ENCODE measurements around the gene DIAPH1.

DIAPH1 gene

GRCh38 chr5:141501761-141502160, 117.0 kb downstream of the DIAPH1 start:
- ChIA-PET POLR2A (interaction anchor here (0.6 kb wide), 1 partner anchor 19 kb away, joined by 5 read pairs; no protein-coding TSS in a partner anchor), CTCF (interaction anchor here (0.5 to 3.6 kb wide), 4 partner anchors 11 to 123 kb away, joined by 4 to 15 read pairs (median 4); no protein-coding TSS in a partner anchor)
- Histone ChIP-seq H3K4me3 (ENCODE audit: low read depth, low read length) (no peak overlapping the region), H3K4me1 (ENCODE audit: control insufficient read depth, insufficient read depth, low read length) (no peaks in the 10 kb centered on the region), H3K27ac (ENCODE audit: extremely low read depth, low read depth, low read length) (no peak overlapping the region), H3K36me3 (ENCODE audit: control insufficient read depth in 2 of 2, insufficient read depth in 1 of 2, low read length in 2 of 2) (no peaks in the 10 kb centered on the region), H3K9me3 (ENCODE audit: control insufficient read depth, insufficient read depth, low read depth, low read length) (no peaks in the 10 kb centered on the region)
- TF ChIP-seq, protein P1, sequence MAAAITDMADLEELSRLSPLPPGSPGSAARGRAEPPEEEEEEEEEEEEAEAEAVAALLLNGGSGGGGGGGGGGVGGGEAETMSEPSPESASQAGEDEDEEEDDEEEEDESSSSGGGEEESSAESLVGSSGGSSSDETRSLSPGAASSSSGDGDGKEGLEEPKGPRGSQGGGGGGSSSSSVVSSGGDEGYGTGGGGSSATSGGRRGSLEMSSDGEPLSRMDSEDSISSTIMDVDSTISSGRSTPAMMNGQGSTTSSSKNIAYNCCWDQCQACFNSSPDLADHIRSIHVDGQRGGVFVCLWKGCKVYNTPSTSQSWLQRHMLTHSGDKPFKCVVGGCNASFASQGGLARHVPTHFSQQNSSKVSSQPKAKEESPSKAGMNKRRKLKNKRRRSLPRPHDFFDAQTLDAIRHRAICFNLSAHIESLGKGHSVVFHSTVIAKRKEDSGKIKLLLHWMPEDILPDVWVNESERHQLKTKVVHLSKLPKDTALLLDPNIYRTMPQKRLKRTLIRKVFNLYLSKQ (tag by site-specific recombination; IDR thresholded peaks at IDR 0.05; ENCODE audit: borderline replicate concordance) = 0 out of 2 replicates have a peak, but pooled peaks have one; percentile 8
- no peak for TF ChIP-seq ZNF146 (tag by site-specific recombination; IDR thresholded peaks at IDR 0.05)

GRCh38 chr5:141496038-141496437, 122.8 kb downstream of the DIAPH1 start:
- Histone ChIP-seq H3K27ac (ENCODE audit: extremely low read depth, low read depth, low read length) (no peak overlapping the region), H3K4me3 (ENCODE audit: low read depth, low read length) (no peak overlapping the region), H3K36me3 (ENCODE audit: control insufficient read depth in 2 of 2, insufficient read depth in 1 of 2, low read length in 2 of 2) (no peaks in the 10 kb centered on the region), H3K4me1 (ENCODE audit: control insufficient read depth, insufficient read depth, low read length) (no peaks in the 10 kb centered on the region), H3K9me3 (ENCODE audit: control insufficient read depth, insufficient read depth, low read depth, low read length) (no peaks in the 10 kb centered on the region)
- CTCF ChIA-PET = interaction anchor here (0.6 to 1.2 kb wide), 3 partner anchors 16 to 161 kb away, joined by 3 read pairs; partner anchors contain the start of gene PCDHGA12
- POLR2A ChIA-PET = no interaction called here
- TF ChIP-seq GLIS1 (tag by site-specific recombination; IDR thresholded peaks at IDR 0.05) (peak; percentile 94), ZNF624 (tag by site-specific recombination; IDR thresholded peaks at IDR 0.05) (no peak), ZNF549 (tag by site-specific recombination; IDR thresholded peaks at IDR 0.05) (no peak), ZNF449 (tag by site-specific recombination; IDR thresholded peaks at IDR 0.05) (no peak), ZIC2 (tag by site-specific recombination; IDR thresholded peaks at IDR 0.05) (peak; percentile 94)

GRCh38 chr5:141495453-141495811, 123.4 kb downstream of the DIAPH1 start:
- Histone ChIP-seq H3K36me3 (ENCODE audit: control insufficient read depth in 2 of 2, insufficient read depth in 1 of 2, low read length in 2 of 2) (no peaks in the 10 kb centered on the region), H3K27ac (ENCODE audit: extremely low read depth, low read depth, low read length) (no peak overlapping the region), H3K9me3 (ENCODE audit: control insufficient read depth, insufficient read depth, low read depth, low read length) (no peaks in the 10 kb centered on the region), H3K4me1 (ENCODE audit: control insufficient read depth, insufficient read depth, low read length) (no peaks in the 10 kb centered on the region), H3K4me3 (ENCODE audit: low read depth, low read length) (no peak overlapping the region)
- ChIA-PET CTCF (interaction anchor here (1.2 kb wide), 1 partner anchor 17 kb away, joined by 3 read pairs; no protein-coding TSS in a partner anchor), POLR2A (no interaction called here)
- no peak for TF ChIP-seq ZNF132 (tag by site-specific recombination; IDR thresholded peaks at IDR 0.05; ENCODE audit: borderline replicate concordance)
- TF ChIP-seq KLF16 (tag by site-specific recombination; IDR thresholded peaks at IDR 0.05) = no peak
- TF ChIP-seq, protein P2, sequence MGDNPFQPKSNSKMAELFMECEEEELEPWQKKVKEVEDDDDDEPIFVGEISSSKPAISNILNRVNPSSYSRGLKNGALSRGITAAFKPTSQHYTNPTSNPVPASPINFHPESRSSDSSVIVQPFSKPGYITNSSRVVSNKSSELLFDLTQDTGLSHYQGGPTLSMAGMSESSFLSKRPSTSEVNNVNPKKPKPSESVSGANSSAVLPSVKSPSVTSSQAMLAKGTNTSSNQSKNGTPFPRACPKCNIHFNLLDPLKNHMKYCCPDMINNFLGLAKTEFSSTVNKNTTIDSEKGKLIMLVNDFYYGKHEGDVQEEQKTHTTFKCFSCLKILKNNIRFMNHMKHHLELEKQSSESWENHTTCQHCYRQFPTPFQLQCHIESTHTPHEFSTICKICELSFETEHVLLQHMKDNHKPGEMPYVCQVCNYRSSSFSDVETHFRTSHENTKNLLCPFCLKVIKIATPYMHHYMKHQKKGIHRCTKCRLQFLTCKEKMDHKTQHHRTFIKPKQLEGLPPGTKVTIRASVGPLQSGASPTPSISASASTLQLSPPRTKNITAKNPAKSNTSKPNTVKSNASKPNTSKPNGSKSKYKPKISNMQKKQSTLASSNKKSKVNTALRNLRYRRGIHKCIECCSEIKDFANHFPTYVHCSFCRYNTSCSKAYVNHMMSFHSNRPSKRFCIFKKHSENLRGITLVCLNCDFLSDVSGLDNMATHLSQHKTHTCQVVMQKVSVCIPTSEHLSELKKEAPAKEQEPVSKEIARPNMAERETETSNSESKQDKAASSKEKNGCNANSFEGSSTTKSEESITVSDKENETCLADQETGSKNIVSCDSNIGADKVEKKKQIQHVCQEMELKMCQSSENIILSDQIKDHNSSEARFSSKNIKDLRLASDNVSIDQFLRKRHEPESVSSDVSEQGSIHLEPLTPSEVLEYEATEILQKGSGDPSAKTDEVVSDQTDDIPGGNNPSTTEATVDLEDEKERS (tag by site-specific recombination; IDR thresholded peaks at IDR 0.05) = no peak
- TF ChIP-seq, protein P3, sequence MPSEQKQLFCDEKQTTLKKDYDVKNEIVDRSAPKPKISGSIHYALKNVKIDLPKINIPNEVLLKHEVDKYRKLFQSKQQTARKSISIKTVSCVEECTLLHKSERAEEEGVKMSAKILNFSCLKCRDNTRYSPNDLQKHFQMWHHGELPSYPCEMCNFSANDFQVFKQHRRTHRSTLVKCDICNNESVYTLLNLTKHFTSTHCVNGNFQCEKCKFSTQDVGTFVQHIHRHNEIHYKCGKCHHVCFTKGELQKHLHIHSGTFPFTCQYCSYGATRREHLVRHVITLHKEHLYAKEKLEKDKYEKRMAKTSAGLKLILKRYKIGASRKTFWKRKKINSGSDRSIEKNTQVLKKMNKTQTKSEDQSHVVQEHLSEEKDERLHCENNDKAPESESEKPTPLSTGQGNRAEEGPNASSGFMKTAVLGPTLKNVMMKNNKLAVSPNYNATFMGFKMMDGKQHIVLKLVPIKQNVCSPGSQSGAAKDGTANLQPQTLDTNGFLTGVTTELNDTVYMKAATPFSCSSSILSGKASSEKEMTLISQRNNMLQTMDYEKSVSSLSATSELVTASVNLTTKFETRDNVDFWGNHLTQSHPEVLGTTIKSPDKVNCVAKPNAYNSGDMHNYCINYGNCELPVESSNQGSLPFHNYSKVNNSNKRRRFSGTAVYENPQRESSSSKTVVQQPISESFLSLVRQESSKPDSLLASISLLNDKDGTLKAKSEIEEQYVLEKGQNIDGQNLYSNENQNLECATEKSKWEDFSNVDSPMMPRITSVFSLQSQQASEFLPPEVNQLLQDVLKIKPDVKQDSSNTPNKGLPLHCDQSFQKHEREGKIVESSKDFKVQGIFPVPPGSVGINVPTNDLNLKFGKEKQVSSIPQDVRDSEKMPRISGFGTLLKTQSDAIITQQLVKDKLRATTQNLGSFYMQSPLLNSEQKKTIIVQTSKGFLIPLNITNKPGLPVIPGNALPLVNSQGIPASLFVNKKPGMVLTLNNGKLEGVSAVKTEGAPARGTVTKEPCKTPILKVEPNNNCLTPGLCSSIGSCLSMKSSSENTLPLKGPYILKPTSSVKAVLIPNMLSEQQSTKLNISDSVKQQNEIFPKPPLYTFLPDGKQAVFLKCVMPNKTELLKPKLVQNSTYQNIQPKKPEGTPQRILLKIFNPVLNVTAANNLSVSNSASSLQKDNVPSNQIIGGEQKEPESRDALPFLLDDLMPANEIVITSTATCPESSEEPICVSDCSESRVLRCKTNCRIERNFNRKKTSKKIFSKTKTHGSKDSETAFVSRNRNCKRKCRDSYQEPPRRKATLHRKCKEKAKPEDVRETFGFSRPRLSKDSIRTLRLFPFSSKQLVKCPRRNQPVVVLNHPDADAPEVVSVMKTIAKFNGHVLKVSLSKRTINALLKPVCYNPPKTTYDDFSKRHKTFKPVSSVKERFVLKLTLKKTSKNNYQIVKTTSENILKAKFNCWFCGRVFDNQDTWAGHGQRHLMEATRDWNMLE (tag by site-specific recombination; conservative IDR thresholded peaks at IDR 0.05; ENCODE audit: low read depth) = no peak
- TF ChIP-seq ZBTB49 (tag by site-specific recombination; IDR thresholded peaks at IDR 0.05; ENCODE audit: low read depth) = no peak
- TF ChIP-seq, protein P4, sequence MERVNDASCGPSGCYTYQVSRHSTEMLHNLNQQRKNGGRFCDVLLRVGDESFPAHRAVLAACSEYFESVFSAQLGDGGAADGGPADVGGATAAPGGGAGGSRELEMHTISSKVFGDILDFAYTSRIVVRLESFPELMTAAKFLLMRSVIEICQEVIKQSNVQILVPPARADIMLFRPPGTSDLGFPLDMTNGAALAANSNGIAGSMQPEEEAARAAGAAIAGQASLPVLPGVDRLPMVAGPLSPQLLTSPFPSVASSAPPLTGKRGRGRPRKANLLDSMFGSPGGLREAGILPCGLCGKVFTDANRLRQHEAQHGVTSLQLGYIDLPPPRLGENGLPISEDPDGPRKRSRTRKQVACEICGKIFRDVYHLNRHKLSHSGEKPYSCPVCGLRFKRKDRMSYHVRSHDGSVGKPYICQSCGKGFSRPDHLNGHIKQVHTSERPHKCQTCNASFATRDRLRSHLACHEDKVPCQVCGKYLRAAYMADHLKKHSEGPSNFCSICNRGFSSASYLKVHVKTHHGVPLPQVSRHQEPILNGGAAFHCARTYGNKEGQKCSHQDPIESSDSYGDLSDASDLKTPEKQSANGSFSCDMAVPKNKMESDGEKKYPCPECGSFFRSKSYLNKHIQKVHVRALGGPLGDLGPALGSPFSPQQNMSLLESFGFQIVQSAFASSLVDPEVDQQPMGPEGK (tag by site-specific recombination; IDR thresholded peaks at IDR 0.05) = no peak
- no peak for TF ChIP-seq ZNF214 (tag by site-specific recombination; IDR thresholded peaks at IDR 0.05; ENCODE audit: borderline replicate concordance)
